H9 (cell line): ENCODE measurements around the gene ANKUB1. TPM values are rescaled to one million over a fixed set of nuclear protein-coding genes. Genes with fewer than 3 reads are reported as not detected.

Experiments
- DNase-seq: peaks from one replicate; pipeline ENCODE4 v3.0.0-alpha.2; 2017
- H2AFZ ChIP-seq: one replicate; pipeline ENCODE4 v1.6.1; 2013; ENCODE audit warnings: mild to moderate bottlenecking, low read length, control low read depth, moderate library complexity
- H2AK5ac ChIP-seq: 2 replicates; pipeline ENCODE4 v1.6.1; 2013; ENCODE audit warnings: low read length, control low read depth, mixed read lengths; ENCODE audit not compliant: insufficient read length
- H2BK120ac ChIP-seq: one replicate; pipeline ENCODE4 v1.6.1; 2013; ENCODE audit warnings: low read depth, mild to moderate bottlenecking, low read length, control low read depth, inconsistent platforms; ENCODE audit not compliant: poor library complexity, severe bottlenecking
- H2BK12ac ChIP-seq: 2 replicates; pipeline ENCODE4 v1.6.1; 2013; ENCODE audit warnings: low read length, control low read depth, mixed read lengths, low read depth; ENCODE audit not compliant: insufficient read length
- H2BK15ac ChIP-seq: 2 replicates; pipeline ENCODE4 v1.6.1; 2013; ENCODE audit warnings: low read depth, low read length, control low read depth
- H2BK20ac ChIP-seq: one replicate; pipeline ENCODE4 v1.6.1; 2013; ENCODE audit warnings: low read depth, mild to moderate bottlenecking, low read length, control low read depth, inconsistent platforms; ENCODE audit not compliant: poor library complexity, severe bottlenecking
- H2BK5ac ChIP-seq: 2 replicates; pipeline ENCODE4 v1.6.1; 2013; ENCODE audit warnings: low read length, control low read depth, mixed read lengths; ENCODE audit not compliant: insufficient read length
- H3K14ac ChIP-seq: 2 replicates; pipeline ENCODE4 v1.6.1; 2013; ENCODE audit warnings: low read length, control low read depth; ENCODE audit not compliant: insufficient read depth
- H3K18ac ChIP-seq: 2 replicates; pipeline ENCODE4 v1.6.1; 2013; ENCODE audit warnings: low read depth, mild to moderate bottlenecking, mixed read lengths, low read length, control low read depth; ENCODE audit not compliant: insufficient read length
- H3K23ac ChIP-seq: 2 replicates; pipeline ENCODE4 v1.6.1; 2013; ENCODE audit warnings: low read length, control low read depth, mixed read lengths, low read depth; ENCODE audit not compliant: insufficient read length
- H3K23me2 ChIP-seq: 2 replicates; pipeline ENCODE4 v1.6.1; 2013; ENCODE audit warnings: low read depth, mild to moderate bottlenecking, mixed read lengths, low read length, control low read depth; ENCODE audit not compliant: insufficient read length, poor library complexity, severe bottlenecking
- H3K27ac ChIP-seq: 2 replicates; pipeline ENCODE4 v1.5.1; 2013; ENCODE audit warnings: low read length, control low read depth, mixed read lengths, low read depth; ENCODE audit not compliant: insufficient read length
- H3K27me3 ChIP-seq: 2 replicates; pipeline ENCODE4 v1.6.1; 2013; ENCODE audit warnings: low read length, control low read depth, inconsistent platforms; ENCODE audit not compliant: insufficient read depth
- H3K4ac ChIP-seq: 2 replicates; pipeline ENCODE4 v1.6.1; 2013; ENCODE audit warnings: low read depth, mild to moderate bottlenecking, control low read depth, inconsistent platforms, low read length, moderate library complexity
- H3K4me1 ChIP-seq: 2 replicates; pipeline ENCODE4 v1.6.1; 2013; ENCODE audit warnings: low read length, control low read depth, inconsistent platforms; ENCODE audit not compliant: insufficient read depth
- H3K4me2 ChIP-seq: 2 replicates; pipeline ENCODE4 v1.6.1; 2013; ENCODE audit warnings: low read length, control low read depth, mixed read lengths; ENCODE audit not compliant: insufficient read length, insufficient read depth
- H3K56ac ChIP-seq: 2 replicates; pipeline ENCODE4 v1.6.1; 2013; ENCODE audit warnings: low read depth, mild to moderate bottlenecking, mixed read lengths, low read length, control low read depth; ENCODE audit not compliant: insufficient read length
- H3K79me1 ChIP-seq: 2 replicates; pipeline ENCODE4 v1.6.1; 2013; ENCODE audit warnings: low read depth, mild to moderate bottlenecking, moderate library complexity, low read length, control low read depth, inconsistent platforms; ENCODE audit not compliant: insufficient read depth, poor library complexity, severe bottlenecking
- H3K79me2 ChIP-seq: 2 replicates; pipeline ENCODE4 v1.6.1; 2013; ENCODE audit warnings: low read length, control low read depth, inconsistent platforms; ENCODE audit not compliant: insufficient read depth
- H3K9ac ChIP-seq: 2 replicates; pipeline ENCODE4 v1.6.1; 2013; ENCODE audit warnings: low read length, control low read depth, mixed read lengths; ENCODE audit not compliant: insufficient read length; ENCODE audit errors: extremely low read depth
- H3K9me3 ChIP-seq: one replicate; pipeline ENCODE4 v1.6.1; 2013; ENCODE audit warnings: low read depth, low read length, inconsistent platforms; ENCODE audit not compliant: control insufficient read depth
- H3T11ph ChIP-seq: one replicate; pipeline ENCODE4 v1.6.1; 2013; ENCODE audit warnings: mild to moderate bottlenecking, low read length, control low read depth, inconsistent platforms
- H4K20me1 ChIP-seq: one replicate; pipeline ENCODE4 v1.6.1; 2013; ENCODE audit not compliant: control insufficient read depth, insufficient read length, insufficient read depth
- H4K5ac ChIP-seq: 2 replicates; pipeline ENCODE4 v1.6.1; 2013; ENCODE audit warnings: low read depth, mild to moderate bottlenecking, mixed read lengths, low read length, control low read depth; ENCODE audit not compliant: insufficient read length
- H4K8ac ChIP-seq: replicated peaks from 2 replicates; pipeline ENCODE4 v1.6.1; 2013; ENCODE audit warnings: low read length, control low read depth, mixed read lengths, low read depth; ENCODE audit not compliant: insufficient read length
- H4K91ac ChIP-seq: 2 replicates; pipeline ENCODE4 v1.6.1; 2013; ENCODE audit warnings: low read depth, mild to moderate bottlenecking, moderate library complexity, mixed read lengths, low read length, control low read depth; ENCODE audit not compliant: insufficient read length
- H3K27ac Mint-ChIP-seq, 3 experiments: 2 replicates in 2 of 3; 3 replicates in 1 of 3; pipeline ENCODE4 v1.8.0; 2020 to 2021; ENCODE audit warnings: mixed read lengths in 3 of 3, mild to moderate bottlenecking in 1 of 3, moderate library complexity in 1 of 3
- H3K27me3 Mint-ChIP-seq: 2 replicates; pipeline ENCODE4 v1.8.0; 2021; ENCODE audit warnings: low read depth, mild to moderate bottlenecking, moderate library complexity, mixed read lengths
- H3K36me3 Mint-ChIP-seq, 3 experiments: 2 replicates in 2 of 3; 3 replicates in 1 of 3; pipeline ENCODE4 v1.8.0; 2020 to 2021; ENCODE audit warnings: low read depth in 3 of 3, mixed read lengths in 3 of 3; ENCODE audit not compliant: insufficient read depth in 1 of 3
- H3K4me1 Mint-ChIP-seq, 2 experiments: 2 replicates each; pipeline ENCODE4 v1.8.0; 2020; ENCODE audit warnings: mixed read lengths in 2 of 2
- H3K4me3 Mint-ChIP-seq, 2 experiments: 2 replicates in 1 of 2; 3 replicates in 1 of 2; pipeline ENCODE4 v1.8.0; 2020 to 2021; ENCODE audit warnings: mild to moderate bottlenecking in 2 of 2, mixed read lengths in 2 of 2, moderate library complexity in 1 of 2
- H3K9me3 Mint-ChIP-seq, 2 experiments: 2 replicates in 1 of 2; 3 replicates in 1 of 2; pipeline ENCODE4 v1.8.0; 2020; ENCODE audit warnings: mild to moderate bottlenecking in 2 of 2, mixed read lengths in 2 of 2, moderate library complexity in 1 of 2
- WGBS: extraction: QIAGEN DNeasy Blood & Tissue Kit; methylation state at CpG from one replicate; pipeline ENCODE4 v1.1.7; 2013; ENCODE audit warnings: missing lambda C conversion rate, low lambda C conversion rate, mixed read lengths; ENCODE audit not compliant: insufficient read length; ENCODE audit errors: extremely low coverage; 5-methylcytosine and 5-hydroxymethylcytosine counted together
- total RNA-seq: library from RNA; stranded (reverse); gene quantifications from 2 replicates; pipeline ENCODE4 v1.2.1, GENCODE V29; 2021
- TF ChIP-seq, protein P1 (sequence below): fragments of 200-600 bp; sonication (generic); conservative IDR thresholded peaks from 3 replicates; pipeline ENCODE4 v1.8.0; 2021; ENCODE audit warnings: antibody characterized with exemption, mild to moderate bottlenecking

Gene ANKUB1
- total RNA-seq, 1 experiment from 2014 or later: not detected

DNA sequence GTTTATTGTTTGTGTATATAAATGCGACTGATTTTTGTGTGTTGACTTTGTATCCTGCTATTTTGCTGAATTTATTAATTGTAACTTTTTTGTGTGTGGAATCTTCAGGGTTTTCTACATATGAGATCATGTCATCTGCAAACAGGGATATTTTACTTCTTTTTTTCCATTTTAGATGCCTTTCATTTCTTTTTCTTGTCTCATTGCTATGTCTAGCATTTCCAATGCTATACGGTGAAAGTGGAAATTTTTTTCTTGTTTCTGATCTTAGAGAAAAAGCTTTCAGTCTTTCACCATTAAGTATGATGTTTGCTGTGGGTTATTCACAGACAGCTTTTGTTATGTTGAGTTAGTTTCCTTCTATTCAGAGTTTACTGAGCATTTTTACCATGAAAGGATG lies 71.4 kb downstream of the ANKUB1 start:
- H4K91ac ChIP-seq: no peak overlapping the region
- no peaks in the 10 kb centered on the region for H3K9me3 ChIP-seq
- H3K79me1 ChIP-seq: no peaks in the 10 kb centered on the region
- no peaks in the 10 kb centered on the region for H3K23me2 ChIP-seq
- H3K27ac Mint-ChIP-seq: no peak overlapping the region
- no peaks in the 10 kb centered on the region for H3K4me1 ChIP-seq
- H3K4me3 Mint-ChIP-seq: no peak overlapping the region
- peaks cover 3 to 17% (median 14%) of the 10 kb centered on the region in 3 experiments; a peak in 5 of 7 replicates for H3K36me3 Mint-ChIP-seq
- peaks cover 4% of the 10 kb centered on the region in 2 experiments for H3K4me1 Mint-ChIP-seq
- H2AFZ ChIP-seq: no peak overlapping the region
- WGBS: no CpG with 5 or more reads among the region's 2 CpGs
- no peak overlapping the region for H2BK120ac ChIP-seq
- no peaks in the 10 kb centered on the region for H3K27me3 Mint-ChIP-seq
- no peak overlapping the region for H2AK5ac ChIP-seq
- no peak overlapping the region for H3K14ac ChIP-seq
- H4K8ac ChIP-seq: no peak overlapping the region
- no peaks in the 10 kb centered on the region for H3K79me2 ChIP-seq
- H3T11ph ChIP-seq: no peak overlapping the region
- H4K20me1 ChIP-seq: no peaks in the 10 kb centered on the region
- H3K18ac ChIP-seq: no peak overlapping the region
- H3K4ac ChIP-seq: no peak overlapping the region
- no peak overlapping the region for H3K27ac ChIP-seq
- H2BK15ac ChIP-seq: no peak overlapping the region
- DNase-seq: no peak
- TF ChIP-seq, protein P1, sequence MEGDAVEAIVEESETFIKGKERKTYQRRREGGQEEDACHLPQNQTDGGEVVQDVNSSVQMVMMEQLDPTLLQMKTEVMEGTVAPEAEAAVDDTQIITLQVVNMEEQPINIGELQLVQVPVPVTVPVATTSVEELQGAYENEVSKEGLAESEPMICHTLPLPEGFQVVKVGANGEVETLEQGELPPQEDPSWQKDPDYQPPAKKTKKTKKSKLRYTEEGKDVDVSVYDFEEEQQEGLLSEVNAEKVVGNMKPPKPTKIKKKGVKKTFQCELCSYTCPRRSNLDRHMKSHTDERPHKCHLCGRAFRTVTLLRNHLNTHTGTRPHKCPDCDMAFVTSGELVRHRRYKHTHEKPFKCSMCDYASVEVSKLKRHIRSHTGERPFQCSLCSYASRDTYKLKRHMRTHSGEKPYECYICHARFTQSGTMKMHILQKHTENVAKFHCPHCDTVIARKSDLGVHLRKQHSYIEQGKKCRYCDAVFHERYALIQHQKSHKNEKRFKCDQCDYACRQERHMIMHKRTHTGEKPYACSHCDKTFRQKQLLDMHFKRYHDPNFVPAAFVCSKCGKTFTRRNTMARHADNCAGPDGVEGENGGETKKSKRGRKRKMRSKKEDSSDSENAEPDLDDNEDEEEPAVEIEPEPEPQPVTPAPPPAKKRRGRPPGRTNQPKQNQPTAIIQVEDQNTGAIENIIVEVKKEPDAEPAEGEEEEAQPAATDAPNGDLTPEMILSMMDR: no peak
- no peak overlapping the region for H3K23ac ChIP-seq
- H3K4me2 ChIP-seq: no peak overlapping the region
- no peak overlapping the region for H2BK5ac ChIP-seq
- H2BK12ac ChIP-seq: no peak overlapping the region
- H3K56ac ChIP-seq: no peak overlapping the region
- H4K5ac ChIP-seq: no peak overlapping the region
- no peak overlapping the region for H3K9ac ChIP-seq
- H2BK20ac ChIP-seq: no peak overlapping the region
- peaks cover 23 to 30% of the 10 kb centered on the region in 2 experiments for H3K9me3 Mint-ChIP-seq
- no peaks in the 10 kb centered on the region for H3K27me3 ChIP-seq
